ENCODE measurements around the gene TTC3.

TTC3 gene

GRCh38 chr21:37059181-37059580, 13.9 kb upstream of the TTC3 start:
- DNase-seq = no peak

GRCh38 chr21:37060296-37060695, 12.8 kb upstream of the TTC3 start:
- peak in 31 of 56 donors; percentile 12 to 77 (median 29) for DNase-seq

GRCh38 chr21:37061926-37062592, 11.0 kb upstream of the TTC3 start:
- DNase-seq = no peak

GRCh38 chr21:37062593-37062935, 10.5 kb upstream of the TTC3 start:
- no peak for DNase-seq

- DNase-seq = no peak
Observed at GRCh38 chr21:37063433-37063832, 9.6 kb upstream of the TTC3 start.

GRCh38 chr21:37064841-37065240, 8.2 kb upstream of the TTC3 start:
- DNase-seq = no peak

GRCh38 chr21:37065561-37066177, 7.4 kb upstream of the TTC3 start:
- DNase-seq = no peak

GRCh38 chr21:37071561-37072273, 1.3 kb upstream of the TTC3 start:
- DNase-seq = peak in 11 of 56 donors; percentile 14 to 72 (median 43)

- peak in 52 of 56 donors; percentile 54 to 99 (median 90) for DNase-seq
Observed at GRCh38 chr21:37072274-37072987, 623 bp upstream of the TTC3 start.

- peak in 51 of 56 donors; percentile 29 to 86 (median 69) for DNase-seq
Observed at GRCh38 chr21:37073417-37074196, 553 bp downstream of the TTC3 start.

GRCh38 chr21:37074197-37074510, 1.1 kb downstream of the TTC3 start:
- peak in 1 of 56 donors; percentile 69 for DNase-seq

GRCh38 chr21:37074546-37074945, 1.5 kb downstream of the TTC3 start:
- no peak for DNase-seq

GRCh38 chr21:37075214-37075770, 2.2 kb downstream of the TTC3 start:
- DNase-seq = no peak

GRCh38 chr21:37076087-37076850, 3.2 kb downstream of the TTC3 start:
- DNase-seq = no peak

GRCh38 chr21:37077403-37077802, 4.3 kb downstream of the TTC3 start:
- no peak for DNase-seq

GRCh38 chr21:37079211-37079824, 6.3 kb downstream of the TTC3 start:
- DNase-seq = no peak

- no peak for DNase-seq
Observed at GRCh38 chr21:37082375-37082774, 9.3 kb downstream of the TTC3 start.

GRCh38 chr21:37082856-37083528, 9.9 kb downstream of the TTC3 start:
- no peak for DNase-seq

GRCh38 chr21:37085726-37086125, 12.7 kb downstream of the TTC3 start:
- no peak for DNase-seq

Data from amygdala (tissue), 56 donors.